ENCODE results near the gene CNIH3.
"Not testable (repeated sequence)": the region's sequence is repeated elsewhere in the genome, so short reads cannot be mapped to it uniquely, and the experiment has no call there.

The CNIH3 gene

GRCh38 chr1:224615861-224616755 lies at the start of gene CNIH3:
Gene CNIH3, plus strand, starts transcription at chr1:224616317. Its CDS starts 858 bp downstream, at chr1:224617175.
- no peak for FAIRE-seq

- FAIRE-seq = not testable (repeated sequence)
Measured at GRCh38 chr1:224566492-224566891, 49.6 kb upstream of the CNIH3 start.

GRCh38 chr1:224569276-224569675 lies 46.8 kb upstream of the CNIH3 start:
- no peak for FAIRE-seq

GRCh38 chr1:224571975-224572374 lies 44.1 kb upstream of the CNIH3 start:
- not testable (repeated sequence) for FAIRE-seq

GRCh38 chr1:224579526-224579925 lies 36.6 kb upstream of the CNIH3 start:
- FAIRE-seq = no peak

GRCh38 chr1:224580006-224580405 lies 36.1 kb upstream of the CNIH3 start:
- FAIRE-seq = no peak

- no peak for FAIRE-seq
Measured at GRCh38 chr1:224582041-224582440, 34.1 kb upstream of the CNIH3 start.

- FAIRE-seq = no peak
Measured at GRCh38 chr1:224583774-224584173, 32.3 kb upstream of the CNIH3 start.

- FAIRE-seq = no peak
Measured at GRCh38 chr1:224585051-224585450, 31.1 kb upstream of the CNIH3 start.

- FAIRE-seq = no peak
Measured at GRCh38 chr1:224587051-224587450, 29.1 kb upstream of the CNIH3 start.

- no peak for FAIRE-seq
Measured at GRCh38 chr1:224588515-224588914, 27.6 kb upstream of the CNIH3 start.

GRCh38 chr1:224589006-224589405 lies 27.1 kb upstream of the CNIH3 start:
- FAIRE-seq = no peak

GRCh38 chr1:224591326-224591725 lies 24.8 kb upstream of the CNIH3 start:
- no peak for FAIRE-seq

GRCh38 chr1:224592636-224593582 lies 23.2 kb upstream of the CNIH3 start:
- no peak for FAIRE-seq

GRCh38 chr1:224594360-224594759 lies 21.8 kb upstream of the CNIH3 start:
- FAIRE-seq = no peak

- no peak for FAIRE-seq
Measured at GRCh38 chr1:224594851-224595250, 21.3 kb upstream of the CNIH3 start.

- FAIRE-seq = no peak
Measured at GRCh38 chr1:224605482-224606181, 10.5 kb upstream of the CNIH3 start.

- FAIRE-seq = no peak
Measured at GRCh38 chr1:224607188-224608148, 8.6 kb upstream of the CNIH3 start.

- FAIRE-seq = no peak
Measured at GRCh38 chr1:224609333-224609732, 6.8 kb upstream of the CNIH3 start.

- no peak for FAIRE-seq
Measured at GRCh38 chr1:224612246-224612645, 3.9 kb upstream of the CNIH3 start.

- no peak for FAIRE-seq
Measured at GRCh38 chr1:224613486-224613885, 2.6 kb upstream of the CNIH3 start.
